Ovary (tissue), 3 donors: ENCODE data around the gene SF3B4.

Experiments
- CTCF ChIP-seq, 3 donors: fragments of 450-650 bp in 2 of 3; fragments of 200-600 bp in 1 of 3; IDR thresholded peaks; one replicate each; pipeline versions ENCODE4 v1.5.1 to v1.8.0; 2016 to 2022; ENCODE audit warnings: antibody characterized with exemption in 3 of 3, mild to moderate bottlenecking in 1 of 3
- EP300 ChIP-seq: sonication (generic); formaldehyde crosslinking; IDR thresholded peaks from one replicate; pipeline ENCODE4 v1.6.1; 2017; ENCODE audit warnings: antibody characterized with exemption
- POLR2A ChIP-seq: fragments of 450-650 bp; IDR thresholded peaks from one replicate; pipeline ENCODE4 v1.6.1; 2017; ENCODE audit warnings: antibody characterized with exemption, mild to moderate bottlenecking, moderate library complexity
- donor health status: DM: no; HTN: no; CAD: no.

GRCh38 chr1:149927056-149927562, 494 bp downstream of the SF3B4 start:
- TF ChIP-seq CTCF (IDR thresholded peaks at IDR 0.05) (no peak), POLR2A (no peak), EP300 (no peak)
